Testis (tissue), 2 donors: Measurements from ENCODE around the gene ZIC5.

Experiments used
- POLR2A ChIP-seq: fragments of 450-650 bp; IDR thresholded peaks from one replicate; pipeline ENCODE4 v1.6.1; 2017; ENCODE audit warnings: antibody characterized with exemption, mild to moderate bottlenecking, moderate library complexity
- TF ChIP-seq, protein P1 (sequence below), 3 experiments: fragments of 450-650 bp in 2 of 3; fragments of 200-600 bp in 1 of 3; sonication (generic) in 1 of 3; IDR thresholded peaks; one replicate each; pipeline ENCODE4 v1.5.1; 2016 to 2019; ENCODE audit warnings: antibody characterized with exemption in 3 of 3, mild to moderate bottlenecking in 2 of 3, moderate library complexity in 1 of 3

DNA sequence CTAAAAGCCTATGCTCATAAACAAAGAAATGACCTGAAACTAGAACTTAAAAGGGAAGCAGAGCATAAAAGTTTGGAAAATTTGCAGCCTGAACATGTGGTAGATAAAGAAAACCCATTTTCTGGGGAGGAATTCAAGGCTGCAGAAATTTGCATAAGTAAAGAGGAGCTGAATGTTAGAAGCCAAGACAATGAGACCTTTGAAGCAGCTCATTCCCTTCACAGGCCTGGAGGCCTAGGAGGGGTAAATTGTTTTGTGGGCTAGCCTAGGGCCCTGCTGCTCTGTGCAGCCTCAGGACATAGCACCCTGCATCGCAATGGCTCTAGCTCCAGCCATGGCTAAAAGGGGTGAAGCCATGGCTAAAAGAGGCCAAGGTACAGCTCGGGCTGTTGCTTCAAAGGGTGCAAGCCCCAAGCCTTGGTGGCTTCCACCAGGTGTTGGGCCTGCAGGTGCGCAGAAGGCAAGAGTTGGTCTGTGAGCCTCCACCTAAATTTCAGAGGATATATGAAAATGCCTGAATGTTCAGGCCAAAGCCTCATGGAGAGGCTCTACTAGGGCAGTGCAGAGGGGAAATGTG lies 48.3 kb upstream of the ZIC5 start:
- no peak for TF ChIP-seq POLR2A
- TF ChIP-seq, protein P1, sequence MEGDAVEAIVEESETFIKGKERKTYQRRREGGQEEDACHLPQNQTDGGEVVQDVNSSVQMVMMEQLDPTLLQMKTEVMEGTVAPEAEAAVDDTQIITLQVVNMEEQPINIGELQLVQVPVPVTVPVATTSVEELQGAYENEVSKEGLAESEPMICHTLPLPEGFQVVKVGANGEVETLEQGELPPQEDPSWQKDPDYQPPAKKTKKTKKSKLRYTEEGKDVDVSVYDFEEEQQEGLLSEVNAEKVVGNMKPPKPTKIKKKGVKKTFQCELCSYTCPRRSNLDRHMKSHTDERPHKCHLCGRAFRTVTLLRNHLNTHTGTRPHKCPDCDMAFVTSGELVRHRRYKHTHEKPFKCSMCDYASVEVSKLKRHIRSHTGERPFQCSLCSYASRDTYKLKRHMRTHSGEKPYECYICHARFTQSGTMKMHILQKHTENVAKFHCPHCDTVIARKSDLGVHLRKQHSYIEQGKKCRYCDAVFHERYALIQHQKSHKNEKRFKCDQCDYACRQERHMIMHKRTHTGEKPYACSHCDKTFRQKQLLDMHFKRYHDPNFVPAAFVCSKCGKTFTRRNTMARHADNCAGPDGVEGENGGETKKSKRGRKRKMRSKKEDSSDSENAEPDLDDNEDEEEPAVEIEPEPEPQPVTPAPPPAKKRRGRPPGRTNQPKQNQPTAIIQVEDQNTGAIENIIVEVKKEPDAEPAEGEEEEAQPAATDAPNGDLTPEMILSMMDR (IDR thresholded peaks at IDR 0.05), result no peak
